NCI-H1105 (cell line): ENCODE measurements around the gene IL6R.

Experiments used
- DNase-seq: peaks from one replicate; lab custom pipeline; 2025; lab: John Stamatoyannopoulos, UW

The IL6R gene

DNA sequence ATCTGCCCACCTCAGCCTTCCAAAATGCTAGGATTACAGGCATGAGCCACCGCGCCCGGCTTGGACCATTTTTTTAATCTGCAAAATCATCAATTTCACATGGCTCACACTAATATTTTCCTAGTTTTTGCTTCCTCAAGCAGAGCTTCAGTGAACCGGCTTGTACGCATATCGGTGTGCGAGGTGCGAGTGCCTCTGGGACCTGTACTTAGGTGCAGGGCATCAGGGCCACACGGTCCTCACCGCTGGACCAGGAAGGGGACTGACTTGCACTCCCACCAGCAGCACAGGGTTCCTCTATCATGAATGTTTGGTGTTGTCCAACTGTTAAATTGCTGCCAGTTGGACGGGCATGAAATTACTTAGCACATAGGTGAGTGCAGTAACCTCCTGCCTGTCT is 112.5 kb downstream of the IL6R start:
- DNase-seq = no peak
